ENCODE measurements around the gene ZFAND6. TPM values are rescaled to one million over a fixed set of nuclear protein-coding genes. Genes with fewer than 3 reads are reported as not detected.
"Not testable (repeated sequence)": the region's sequence is repeated elsewhere in the genome, so short reads cannot be mapped to it uniquely, and the experiment has no call there.

ZFAND6 gene
- total and polyA plus RNA-seq, 9 donors = 57.3 to 105 (median 65.4) TPM

- intact Hi-C loops (cut with DNase I) = no loop called here
- DNase-seq = no peak
- Histone ChIP-seq H3K36me3 (no peaks in the 10 kb centered on the region), H3K4me3 (no peak overlapping the region), H3K4me1 (ENCODE audit: insufficient read depth) (peaks cover 3% of the 10 kb centered on the region), H3K27me3 (no peaks in the 10 kb centered on the region), H3K9me3 (no peaks in the 10 kb centered on the region), H3K27ac (no peak overlapping the region)
- WGBS, 3 donors = 77 to 86% (median 79%) methylated on average over 3 of the region's 3 CpGs
- TF ChIP-seq POLR2A (IDR thresholded peaks at IDR 0.05) = no peak
Measured at GRCh38 chr15:80095969-80096368, 36.5 kb downstream of the ZFAND6 start.

DNA sequence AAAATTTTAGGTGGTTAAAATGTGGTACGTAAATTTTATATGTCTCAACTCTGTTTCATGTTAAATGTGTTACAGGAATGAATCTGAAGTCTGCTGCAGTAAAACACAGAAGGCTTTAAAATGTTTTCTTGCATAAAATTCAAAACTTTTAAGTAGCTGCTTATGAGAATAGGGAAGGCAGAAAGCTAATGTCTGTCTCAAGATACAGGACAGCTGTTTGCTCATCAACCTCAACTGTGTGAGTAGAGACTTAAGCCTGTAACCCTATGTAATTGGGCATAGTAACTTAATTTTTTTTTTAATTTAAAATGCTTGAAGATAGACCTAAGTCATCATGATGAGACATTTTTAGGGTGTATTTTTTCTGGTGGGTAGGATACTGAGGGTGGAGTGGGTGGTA, 38.9 kb downstream of the ZFAND6 start:
- Histone ChIP-seq H3K27ac (no peak overlapping the region), H3K4me1 (ENCODE audit: insufficient read depth) (peaks cover 3% of the 10 kb centered on the region), H3K36me3 (no peaks in the 10 kb centered on the region), H3K27me3 (no peaks in the 10 kb centered on the region), H3K9me3 (no peaks in the 10 kb centered on the region), H3K4me3 (no peak overlapping the region)
- intact Hi-C loops (cut with DNase I) = no loop called here
- TF ChIP-seq EP300 (IDR thresholded peaks at IDR 0.05) (no peak), POLR2A (IDR thresholded peaks at IDR 0.05) (no peak)
- TF ChIP-seq, protein P1, sequence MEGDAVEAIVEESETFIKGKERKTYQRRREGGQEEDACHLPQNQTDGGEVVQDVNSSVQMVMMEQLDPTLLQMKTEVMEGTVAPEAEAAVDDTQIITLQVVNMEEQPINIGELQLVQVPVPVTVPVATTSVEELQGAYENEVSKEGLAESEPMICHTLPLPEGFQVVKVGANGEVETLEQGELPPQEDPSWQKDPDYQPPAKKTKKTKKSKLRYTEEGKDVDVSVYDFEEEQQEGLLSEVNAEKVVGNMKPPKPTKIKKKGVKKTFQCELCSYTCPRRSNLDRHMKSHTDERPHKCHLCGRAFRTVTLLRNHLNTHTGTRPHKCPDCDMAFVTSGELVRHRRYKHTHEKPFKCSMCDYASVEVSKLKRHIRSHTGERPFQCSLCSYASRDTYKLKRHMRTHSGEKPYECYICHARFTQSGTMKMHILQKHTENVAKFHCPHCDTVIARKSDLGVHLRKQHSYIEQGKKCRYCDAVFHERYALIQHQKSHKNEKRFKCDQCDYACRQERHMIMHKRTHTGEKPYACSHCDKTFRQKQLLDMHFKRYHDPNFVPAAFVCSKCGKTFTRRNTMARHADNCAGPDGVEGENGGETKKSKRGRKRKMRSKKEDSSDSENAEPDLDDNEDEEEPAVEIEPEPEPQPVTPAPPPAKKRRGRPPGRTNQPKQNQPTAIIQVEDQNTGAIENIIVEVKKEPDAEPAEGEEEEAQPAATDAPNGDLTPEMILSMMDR (IDR thresholded peaks at IDR 0.05) = no peak
- no peak for DNase-seq
- WGBS, 3 donors = 93 to 97% (median 95%) methylated on average over 1 of the region's 1 CpG

GRCh38 chr15:80099241-80099640, 39.8 kb downstream of the ZFAND6 start:
- H3K27ac ChIP-seq = no peak overlapping the region
- no peaks in the 10 kb centered on the region for H3K36me3 ChIP-seq
- no peaks in the 10 kb centered on the region for H3K9me3 ChIP-seq
- no peak for TF ChIP-seq EP300 (IDR thresholded peaks at IDR 0.05)
- TF ChIP-seq POLR2A (IDR thresholded peaks at IDR 0.05) = no peak
- TF ChIP-seq, protein P1 (IDR thresholded peaks at IDR 0.05) = no peak
- no peaks in the 10 kb centered on the region for H3K27me3 ChIP-seq
- no peak for DNase-seq
- 58 to 67% (median 63%) methylated on average over 3 of the region's 3 CpGs for WGBS, 3 donors
- H3K4me1 ChIP-seq (ENCODE audit: insufficient read depth) = peaks cover under 1% of the 10 kb centered on the region
- intact Hi-C loops (cut with DNase I) = no loop called here
- H3K4me3 ChIP-seq = no peak overlapping the region

DNA sequence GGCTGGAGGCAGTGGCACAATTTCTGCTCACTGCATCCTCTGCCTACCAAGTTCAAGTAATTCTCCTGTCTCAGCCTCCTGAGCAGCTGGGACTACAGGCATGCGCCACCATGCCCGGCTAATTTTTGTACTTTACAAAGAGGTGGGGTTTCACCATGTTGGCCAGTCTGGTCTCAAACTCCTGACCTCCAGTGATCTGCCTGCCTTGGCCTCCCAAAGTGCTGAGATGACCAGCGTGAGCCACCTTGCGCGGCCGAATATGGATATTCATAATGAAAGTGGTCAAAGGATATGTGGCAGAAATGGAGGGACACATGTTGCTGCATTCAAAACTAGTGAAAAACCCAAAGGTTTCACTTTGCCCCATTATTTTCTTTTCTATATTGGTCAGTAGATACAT, 40.2 kb downstream of the ZFAND6 start:
- H3K27me3 ChIP-seq; DNase-seq; H3K27ac ChIP-seq; H3K36me3 ChIP-seq; H3K4me1 ChIP-seq (ENCODE audit: insufficient read depth); H3K9me3 ChIP-seq; H3K4me3 ChIP-seq; intact Hi-C loops (cut with DNase I): not testable (repeated sequence)
- 95 to 97% (median 97%) methylated on average over 6 of the region's 6 CpGs for WGBS, 3 donors

DNA sequence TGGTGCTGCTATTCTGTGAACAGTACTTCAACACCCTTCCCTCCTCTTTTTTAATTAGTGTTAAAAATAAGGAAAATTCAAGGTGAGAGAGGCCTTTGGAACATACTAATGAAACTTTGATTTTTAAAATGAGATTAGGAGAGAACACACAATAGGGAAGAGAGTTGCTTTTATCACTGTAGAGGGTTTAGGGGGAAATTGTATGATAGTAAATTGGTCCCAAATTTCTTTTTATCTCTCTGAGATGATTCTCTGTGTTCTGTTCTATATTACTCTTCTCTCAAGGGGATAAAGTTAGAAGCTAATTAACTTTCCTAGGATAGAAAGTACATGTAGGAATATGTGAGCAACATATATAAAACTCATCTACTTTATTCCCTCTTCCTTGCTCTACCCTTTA, 40.8 kb downstream of the ZFAND6 start:
- no peaks in the 10 kb centered on the region for H3K9me3 ChIP-seq
- H3K27me3 ChIP-seq = no peaks in the 10 kb centered on the region
- H3K27ac ChIP-seq = no peak overlapping the region
- no peak for DNase-seq
- no peaks in the 10 kb centered on the region for H3K4me1 ChIP-seq (ENCODE audit: insufficient read depth)
- TF ChIP-seq POLR2A (IDR thresholded peaks at IDR 0.05) (no peak), EP300 (IDR thresholded peaks at IDR 0.05) (no peak)
- TF ChIP-seq, protein P1 (IDR thresholded peaks at IDR 0.05) = no peak
- H3K4me3 ChIP-seq = no peak overlapping the region
- H3K36me3 ChIP-seq = no peaks in the 10 kb centered on the region
- intact Hi-C loops (cut with DNase I) = no loop called here

GRCh38 chr15:80105193-80105592, 45.7 kb downstream of the ZFAND6 start:
- intact Hi-C loops (cut with DNase I) = no loop called here
- no peak for TF ChIP-seq EP300 (IDR thresholded peaks at IDR 0.05)
- no peak for TF ChIP-seq POLR2A (IDR thresholded peaks at IDR 0.05)
- TF ChIP-seq, protein P1 (IDR thresholded peaks at IDR 0.05) = no peak
- no peaks in the 10 kb centered on the region for H3K27me3 ChIP-seq
- no peak for DNase-seq
- peaks cover 2% of the 10 kb centered on the region for H3K4me1 ChIP-seq (ENCODE audit: insufficient read depth)
- no peak overlapping the region for H3K27ac ChIP-seq
- no peaks in the 10 kb centered on the region for H3K9me3 ChIP-seq
- WGBS, 3 donors = 76 to 88% (median 84%) methylated on average over 3 of the region's 3 CpGs
- no peak overlapping the region for H3K4me3 ChIP-seq
- H3K36me3 ChIP-seq = no peaks in the 10 kb centered on the region

Measured in ovary (tissue), 9 donors.